GM12892 (cell line): Measurements from ENCODE around the gene PRRG4.

Source experiments
- POLR2A ChIP-seq: IDR thresholded peaks from 2 replicates; pipeline ENCODE4 v1.6.1; 2011; ENCODE audit warnings: low read depth, low read length, control low read depth
- POLR2AphosphoS5 ChIP-seq: IDR thresholded peaks from 2 replicates; pipeline ENCODE4 v1.6.1; 2011; ENCODE audit warnings: low read depth, low read length, control low read depth
- TAF1 ChIP-seq: IDR thresholded peaks from 2 replicates; pipeline ENCODE4 v1.6.1; 2011; ENCODE audit warnings: low read depth, mild to moderate bottlenecking, control low read depth, low read length, borderline replicate concordance

DNA sequence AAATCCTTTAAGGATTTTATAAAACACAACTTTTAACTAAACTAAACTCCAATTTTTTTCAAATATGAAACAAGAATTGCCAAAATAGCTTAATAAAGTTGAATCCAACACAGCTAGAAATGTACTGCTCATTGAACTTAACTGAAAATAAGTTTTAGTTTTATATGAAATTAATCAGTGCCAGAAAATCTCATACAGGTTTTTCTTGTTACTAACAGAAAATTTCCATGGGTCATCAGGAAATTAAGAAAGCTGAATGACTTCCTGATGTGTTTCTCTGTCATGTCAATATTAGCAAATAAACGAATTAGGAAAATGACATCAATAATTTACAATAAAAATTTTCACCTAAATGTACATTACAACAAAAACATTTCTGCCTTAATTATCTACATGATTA, 38.8 kb upstream of the PRRG4 start:
- TF ChIP-seq POLR2A, result no peak
- no peak for TF ChIP-seq TAF1
- TF ChIP-seq POLR2AphosphoS5, result no peak
